ENCODE data around the gene EPHA6.

Gene EPHA6

GRCh38 chr3:97177242-97177641 is 362.8 kb downstream of the EPHA6 start:
- no peak for DNase-seq (ENCODE audit: low read depth in 2 of 2)

- no peak for DNase-seq (ENCODE audit: low read depth in 2 of 2)
Measured at GRCh38 chr3:97181704-97182103, 367.3 kb downstream of the EPHA6 start.

DNA sequence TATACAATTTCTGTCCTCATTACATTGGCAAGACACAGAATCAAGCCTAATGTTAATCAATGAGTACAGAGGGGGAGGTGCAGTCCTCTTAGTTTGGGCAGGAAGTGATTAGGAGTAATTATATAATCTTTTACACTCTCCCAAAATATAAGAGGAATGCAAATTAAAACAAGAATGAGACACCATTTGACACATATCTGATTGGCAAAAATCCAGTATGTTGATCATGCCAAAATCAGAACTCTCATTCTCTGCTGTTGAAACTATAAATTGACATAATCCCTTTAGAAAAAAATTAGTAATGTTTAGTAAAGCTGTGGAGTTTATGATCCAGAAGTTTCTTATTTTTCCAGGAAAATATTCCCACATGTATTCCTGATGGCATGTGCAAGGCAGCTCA is 373.4 kb downstream of the EPHA6 start:
- no peak for DNase-seq (ENCODE audit: low read depth in 2 of 2)

- DNase-seq (ENCODE audit: low read depth in 2 of 2) = no peak
Measured at GRCh38 chr3:97189835-97190234, 375.4 kb downstream of the EPHA6 start.

GRCh38 chr3:97197083-97197482 is 382.7 kb downstream of the EPHA6 start:
- DNase-seq (ENCODE audit: low read depth in 2 of 2) = no peak

DNA sequence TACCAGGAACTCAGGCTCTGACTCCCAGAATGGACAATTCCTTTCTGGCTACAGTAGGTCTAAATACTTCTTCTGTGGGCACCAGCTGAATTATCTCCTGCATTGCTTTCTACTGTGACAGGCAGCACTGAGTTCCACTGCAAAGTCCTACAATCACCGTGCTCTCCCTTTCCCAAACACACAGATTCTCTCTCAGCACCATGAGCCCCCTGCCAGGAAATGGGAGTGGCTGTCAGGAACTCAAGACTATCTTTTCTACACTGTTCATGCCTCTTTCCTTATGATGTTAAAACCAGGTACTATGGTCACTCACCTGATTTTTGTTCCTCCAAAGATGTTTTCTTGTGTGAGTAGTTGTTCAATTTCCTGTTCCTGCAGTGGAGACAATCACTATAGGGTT is 383.4 kb downstream of the EPHA6 start:
- DNase-seq (ENCODE audit: low read depth in 2 of 2) = no peak

- DNase-seq (ENCODE audit: low read depth in 2 of 2) = no peak
Measured at GRCh38 chr3:97200387-97200786, 386.0 kb downstream of the EPHA6 start.

DNA sequence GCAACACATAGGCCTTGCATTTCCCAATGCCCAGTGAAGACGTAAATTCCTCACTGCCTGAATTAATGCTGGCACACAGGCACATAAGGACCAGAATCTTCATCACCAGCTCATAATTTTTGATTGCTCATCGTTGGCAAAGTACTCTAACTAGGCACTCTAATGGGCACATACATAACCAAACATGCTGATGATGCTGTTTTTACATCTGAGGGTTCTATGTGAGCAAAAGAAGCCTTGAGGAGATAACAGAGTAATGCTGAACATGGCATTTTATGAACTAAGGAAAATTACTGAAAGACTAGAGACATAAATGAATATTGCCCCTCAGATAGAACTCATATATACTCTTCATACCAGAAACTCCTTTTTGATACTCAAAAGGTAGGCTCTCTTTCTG is 387.4 kb downstream of the EPHA6 start:
- DNase-seq (ENCODE audit: low read depth in 2 of 2) = no peak

DNA sequence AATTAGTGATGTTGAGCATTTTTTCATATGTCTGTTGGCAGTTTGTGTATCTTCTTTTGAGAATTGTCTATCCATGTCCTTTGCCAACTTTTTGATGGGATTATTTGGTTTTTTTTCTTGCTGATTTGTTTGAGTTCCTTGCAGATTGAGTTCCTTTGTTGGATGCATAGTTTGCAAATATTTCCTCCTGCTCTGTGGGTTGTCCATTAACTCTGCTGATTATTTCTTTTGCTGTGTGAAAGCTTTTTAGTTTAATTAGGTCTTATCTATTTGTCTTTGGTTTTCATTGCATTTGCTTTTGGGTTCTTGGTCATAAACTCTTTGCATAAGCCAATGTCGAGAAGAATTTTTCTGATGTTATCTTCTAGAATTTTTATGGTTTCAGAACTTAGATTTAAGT is 414.6 kb downstream of the EPHA6 start:
- DNase-seq (ENCODE audit: low read depth in 2 of 2) = no peak

GRCh38 chr3:97230486-97230885 is 416.1 kb downstream of the EPHA6 start:
- no peak for DNase-seq (ENCODE audit: low read depth in 2 of 2)

- no peak for DNase-seq (ENCODE audit: low read depth in 2 of 2)
Measured at GRCh38 chr3:97232393-97233034, 418.1 kb downstream of the EPHA6 start.

- no peak for DNase-seq (ENCODE audit: low read depth in 2 of 2)
Measured at GRCh38 chr3:97235179-97235578, 420.8 kb downstream of the EPHA6 start.

DNA sequence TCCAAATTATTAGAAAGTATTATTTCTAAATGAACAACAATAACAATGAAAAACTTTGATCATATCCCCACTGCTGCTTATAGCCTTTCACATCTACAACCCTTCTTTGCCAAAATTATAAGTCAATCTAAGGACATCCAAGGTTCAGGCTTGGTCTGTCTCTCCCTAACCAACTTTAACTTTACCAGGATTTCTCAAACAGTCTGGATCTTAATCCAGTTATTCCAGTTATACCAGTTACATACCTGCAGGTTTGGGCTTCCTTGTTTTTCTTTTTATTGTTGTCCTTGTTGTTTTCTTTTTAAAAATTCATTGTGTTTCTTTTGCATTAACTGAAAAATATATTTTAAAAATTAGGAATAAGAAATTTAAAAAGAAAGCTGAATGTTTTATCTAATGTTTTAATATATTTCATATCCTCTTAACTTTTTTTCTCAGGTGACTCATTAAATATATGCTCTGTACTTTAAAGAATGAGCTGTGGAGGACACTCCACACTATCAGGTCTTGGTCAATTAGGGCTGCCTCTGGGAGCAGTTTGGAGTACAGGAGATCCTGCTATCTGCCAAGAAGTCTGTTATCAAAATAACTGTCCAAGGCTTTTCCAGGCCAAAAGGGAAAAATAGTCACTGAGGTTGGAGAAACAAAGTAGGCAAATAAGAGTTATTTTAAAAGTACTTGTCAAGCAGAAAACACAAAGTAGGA is 421.4 kb downstream of the EPHA6 start:
- no peak for DNase-seq (ENCODE audit: low read depth in 2 of 2)

DNA sequence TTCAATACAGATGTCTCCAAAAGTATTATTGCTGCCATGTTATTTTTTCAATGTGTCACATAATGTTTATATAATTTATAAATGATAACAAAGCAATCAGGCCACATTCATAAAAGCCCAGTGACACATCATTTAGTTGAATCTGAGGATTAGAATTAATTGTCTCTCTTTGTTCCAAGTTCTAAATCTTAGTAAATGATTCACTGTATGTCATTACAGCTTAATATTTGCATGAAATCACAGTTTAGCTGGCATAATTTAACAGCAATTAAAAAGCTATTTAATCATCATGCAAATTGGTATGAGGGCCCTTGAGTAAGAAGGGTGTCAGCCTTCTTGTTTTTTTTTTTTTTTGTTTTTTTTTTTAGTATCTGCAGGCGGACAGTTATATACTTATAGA is 427.0 kb downstream of the EPHA6 start:
- DNase-seq (ENCODE audit: low read depth in 2 of 2) = no peak

GRCh38 chr3:97245201-97245910 is 431.0 kb downstream of the EPHA6 start:
- DNase-seq (ENCODE audit: low read depth in 2 of 2) = no peak

- DNase-seq (ENCODE audit: low read depth in 2 of 2) = no peak
Measured at GRCh38 chr3:97256060-97256459, 441.7 kb downstream of the EPHA6 start.

GRCh38 chr3:97257942-97258697 is 443.7 kb downstream of the EPHA6 start:
- no peak for DNase-seq (ENCODE audit: low read depth in 2 of 2)

DNA sequence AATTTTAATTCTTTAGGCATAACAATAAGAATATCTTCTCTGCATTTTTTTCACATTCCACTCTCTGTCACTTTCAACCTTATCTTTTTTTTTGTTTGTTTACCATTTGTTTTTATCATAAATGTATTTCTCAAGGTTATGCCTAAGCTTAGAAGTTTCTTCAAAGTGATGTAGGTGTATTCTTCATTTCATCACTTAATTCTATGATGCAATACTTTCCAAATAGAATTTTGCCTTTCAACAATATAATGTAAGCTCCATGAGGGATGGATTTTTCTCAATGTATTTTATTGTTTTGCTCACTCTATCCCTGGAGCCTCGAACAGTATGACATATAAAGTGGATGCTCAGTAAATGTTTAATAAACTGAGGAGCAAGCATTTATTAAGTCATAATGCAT is 444.9 kb downstream of the EPHA6 start:
- no peak for DNase-seq (ENCODE audit: low read depth in 2 of 2)

DNA sequence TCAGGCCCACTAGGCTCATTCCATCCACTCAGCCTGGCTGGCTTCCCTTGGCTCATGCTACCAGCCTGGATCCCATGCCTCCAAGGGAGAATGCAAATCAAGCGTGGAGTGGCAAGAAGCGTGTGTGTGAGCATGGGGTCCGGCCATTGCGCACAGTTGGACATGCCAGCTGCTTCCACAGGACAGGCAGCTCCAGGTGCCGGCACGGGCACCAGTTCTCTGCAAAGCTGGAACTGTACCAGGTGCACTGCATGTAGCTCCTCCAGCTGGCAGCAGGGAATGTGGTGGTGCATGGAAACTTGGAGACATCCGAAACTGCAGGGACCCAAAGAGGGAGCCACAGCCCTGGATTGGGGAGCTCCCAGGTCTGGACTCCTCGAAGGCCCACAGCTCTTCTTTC is 449.8 kb downstream of the EPHA6 start:
- no peak for DNase-seq (ENCODE audit: low read depth in 2 of 2)

DNA sequence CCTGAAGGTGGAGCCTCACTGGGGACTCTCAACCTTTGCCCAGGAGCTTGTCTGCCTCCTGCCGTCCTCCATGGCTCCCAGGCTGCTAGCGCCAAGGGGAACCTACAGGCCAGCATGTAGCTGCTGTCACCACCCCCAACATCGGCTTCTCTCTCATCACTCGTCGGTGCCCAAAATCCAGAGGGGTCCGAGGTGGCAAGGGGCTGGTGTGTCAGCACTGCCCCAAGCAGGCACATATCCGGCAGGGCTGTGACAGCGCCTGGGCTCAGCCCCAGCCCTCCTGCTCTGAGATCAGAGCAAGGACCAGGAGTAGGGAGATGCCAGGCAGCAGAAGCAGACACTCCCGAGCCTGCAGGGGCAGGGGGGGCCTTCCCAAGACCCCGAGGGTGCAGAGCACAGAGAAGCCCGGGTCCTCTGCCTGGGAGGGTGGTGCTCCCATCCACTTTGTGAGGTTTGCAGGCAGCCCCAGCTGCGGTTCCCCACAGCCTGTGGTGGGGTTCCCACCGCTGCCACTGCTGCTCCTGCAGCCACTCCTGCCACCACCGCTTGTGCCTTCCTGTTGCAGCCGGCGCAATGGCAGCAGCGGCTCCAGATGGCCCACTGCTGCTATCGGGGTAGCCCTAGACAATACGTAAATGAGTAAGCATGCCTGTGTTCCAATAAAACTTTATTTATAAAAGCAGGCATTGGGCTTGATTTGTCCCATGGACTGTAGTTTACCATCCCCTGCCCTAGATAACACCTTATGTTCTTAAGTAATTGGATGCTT is 451.0 kb downstream of the EPHA6 start:
- no peak for DNase-seq (ENCODE audit: low read depth in 2 of 2)

DNA sequence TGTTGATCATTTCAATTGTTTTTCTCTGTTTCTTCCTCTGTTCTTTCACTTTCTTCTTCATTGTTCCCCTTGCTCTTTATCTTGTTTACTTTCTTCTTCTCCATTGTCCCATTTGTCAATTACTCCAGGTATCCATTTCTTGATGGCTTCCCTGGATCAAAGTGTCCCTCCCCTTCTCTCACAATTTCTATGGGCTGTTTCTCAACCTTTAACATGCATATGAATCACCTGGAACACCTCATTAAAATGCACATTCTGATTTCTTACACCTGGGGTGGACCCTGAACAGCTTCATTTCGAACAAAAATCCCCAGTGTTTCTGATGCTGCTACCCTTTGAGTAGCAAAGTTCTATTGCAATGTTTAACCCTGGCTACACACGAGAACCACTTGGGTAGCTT is 454.8 kb downstream of the EPHA6 start:
- no peak for DNase-seq (ENCODE audit: low read depth in 2 of 2)

Data from fibroblast of skin of left quadriceps (primary cell).